Esophagus squamous epithelium (tissue), 5 donors: ENCODE results near the gene DLST. TPM values are rescaled to one million over a fixed set of nuclear protein-coding genes. Genes with fewer than 3 reads are reported as not detected.
A peak's percentile ranks its signal among the peaks of the same experiment; 100 is the strongest.

ENCODE experiments used
- DNase-seq: peaks from one replicate; lab custom pipeline; 2025; lab: John Stamatoyannopoulos, UW
- H3K27ac ChIP-seq, 4 donors: fragments of 200-600 bp; sonication (generic); one replicate each; pipeline ENCODE4 v1.5.1; 2016 to 2019; ENCODE audit warnings: mild to moderate bottlenecking in 1 of 4
- H3K27me3 ChIP-seq, 4 donors: fragments of 200-600 bp; sonication (generic); 1 replicate in 3 of 4; 2 replicates in 1 of 4; pipeline versions ENCODE4 v1.5.1 to v1.6.0; 2017 to 2021; ENCODE audit warnings: antibody characterized with exemption in 1 of 4
- H3K36me3 ChIP-seq, 3 donors: fragments of 200-600 bp; sonication (generic); one replicate each; pipeline ENCODE4 v1.5.1; 2016 to 2019
- H3K4me1 ChIP-seq, 3 donors: fragments of 200-600 bp; sonication (generic); one replicate each; pipeline ENCODE4 v1.5.1; 2017 to 2019
- H3K4me3 ChIP-seq, 4 donors: fragments of 200-600 bp; sonication (generic); 1 replicate in 3 of 4; 2 replicates in 1 of 4; pipeline ENCODE4 v1.5.1; 2016 to 2019; ENCODE audit warnings: mild to moderate bottlenecking in 2 of 4, moderate library complexity in 1 of 4
- H3K9me3 ChIP-seq, 3 donors: fragments of 200-600 bp; sonication (generic); one replicate each; pipeline ENCODE4 v1.5.1; 2016 to 2019
- POLR2A ChIP-seq, 4 donors: fragments of 450-650 bp; IDR thresholded peaks; one replicate each; pipeline ENCODE4 v1.6.1; 2017; ENCODE audit warnings: antibody characterized with exemption in 4 of 4, mild to moderate bottlenecking in 4 of 4, moderate library complexity in 3 of 4
- WGBS, 2 donors: methylation state at CpG; one replicate each; pipeline ENCODE4 v1.1.5; 2018; 5-methylcytosine and 5-hydroxymethylcytosine counted together
- intact Hi-C: fragments of 100-400 bp; cut with DNase I; formaldehyde crosslinking; loops from one replicate; pipeline ENCODE4 v1.15.0; 2022
- total RNA-seq, 4 donors: library from RNA; depleted of rRNA; stranded (reverse); fragments of >200 nt; gene quantifications; one replicate each; pipeline ENCODE4 v1.1.0, GENCODE V29; 2016
- TF ChIP-seq, protein P1 (sequence below), 6 experiments: fragments of 450-650 bp in 4 of 6; fragments of 200-600 bp in 2 of 6; sonication (generic) in 2 of 6; IDR thresholded peaks; one replicate each; pipeline ENCODE4 v1.5.1; 2016 to 2019; ENCODE audit warnings: antibody characterized with exemption in 6 of 6, mild to moderate bottlenecking in 4 of 6, moderate library complexity in 4 of 6
- donor health status: DM: yes; HTN: yes; CAD: no.

The DLST gene
- total RNA-seq, 4 donors from 2014 or later: 54.9 to 87.0 (median 69.0) TPM

DNA sequence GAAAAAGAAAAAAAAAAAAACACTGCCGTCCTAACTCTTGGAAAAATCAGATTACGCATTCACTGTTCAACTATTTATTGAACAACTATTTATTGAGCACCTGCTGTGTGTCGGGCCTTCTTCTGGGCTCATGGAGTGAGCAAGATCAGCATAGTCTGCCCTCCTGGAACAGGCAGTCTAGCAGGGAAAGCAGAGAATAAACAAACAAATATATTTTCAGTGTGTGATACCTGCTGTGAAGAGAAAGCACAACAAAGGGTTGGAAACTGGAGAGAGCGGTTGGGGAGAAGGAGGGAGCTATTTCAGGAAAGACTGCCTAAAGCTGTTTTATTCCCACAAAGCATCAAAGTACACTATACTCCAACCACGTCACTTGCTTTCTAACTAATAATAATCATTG lies 16.6 kb upstream of the DLST start:
- H3K27me3 ChIP-seq: no peaks in the 10 kb centered on the region
- WGBS, 2 donors: 91 to 96% methylated on average over 5 of the region's 5 CpGs
- no peak for TF ChIP-seq POLR2A (IDR thresholded peaks at IDR 0.05)
- TF ChIP-seq, protein P1, sequence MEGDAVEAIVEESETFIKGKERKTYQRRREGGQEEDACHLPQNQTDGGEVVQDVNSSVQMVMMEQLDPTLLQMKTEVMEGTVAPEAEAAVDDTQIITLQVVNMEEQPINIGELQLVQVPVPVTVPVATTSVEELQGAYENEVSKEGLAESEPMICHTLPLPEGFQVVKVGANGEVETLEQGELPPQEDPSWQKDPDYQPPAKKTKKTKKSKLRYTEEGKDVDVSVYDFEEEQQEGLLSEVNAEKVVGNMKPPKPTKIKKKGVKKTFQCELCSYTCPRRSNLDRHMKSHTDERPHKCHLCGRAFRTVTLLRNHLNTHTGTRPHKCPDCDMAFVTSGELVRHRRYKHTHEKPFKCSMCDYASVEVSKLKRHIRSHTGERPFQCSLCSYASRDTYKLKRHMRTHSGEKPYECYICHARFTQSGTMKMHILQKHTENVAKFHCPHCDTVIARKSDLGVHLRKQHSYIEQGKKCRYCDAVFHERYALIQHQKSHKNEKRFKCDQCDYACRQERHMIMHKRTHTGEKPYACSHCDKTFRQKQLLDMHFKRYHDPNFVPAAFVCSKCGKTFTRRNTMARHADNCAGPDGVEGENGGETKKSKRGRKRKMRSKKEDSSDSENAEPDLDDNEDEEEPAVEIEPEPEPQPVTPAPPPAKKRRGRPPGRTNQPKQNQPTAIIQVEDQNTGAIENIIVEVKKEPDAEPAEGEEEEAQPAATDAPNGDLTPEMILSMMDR (IDR thresholded peaks at IDR 0.05): no peak
- H3K27ac ChIP-seq: no peak overlapping the region
- no peak overlapping the region for H3K4me3 ChIP-seq
- peaks cover 0 to 9% (median 0%) of the 10 kb centered on the region in 3 donors for H3K4me1 ChIP-seq
- H3K36me3 ChIP-seq: no peaks in the 10 kb centered on the region
- intact Hi-C loops: loop anchor here (2.0 kb wide), 1 partner anchor 36 kb away; no protein-coding TSS in a partner anchor
- H3K9me3 ChIP-seq: no peaks in the 10 kb centered on the region
- DNase-seq: no peak

DNA sequence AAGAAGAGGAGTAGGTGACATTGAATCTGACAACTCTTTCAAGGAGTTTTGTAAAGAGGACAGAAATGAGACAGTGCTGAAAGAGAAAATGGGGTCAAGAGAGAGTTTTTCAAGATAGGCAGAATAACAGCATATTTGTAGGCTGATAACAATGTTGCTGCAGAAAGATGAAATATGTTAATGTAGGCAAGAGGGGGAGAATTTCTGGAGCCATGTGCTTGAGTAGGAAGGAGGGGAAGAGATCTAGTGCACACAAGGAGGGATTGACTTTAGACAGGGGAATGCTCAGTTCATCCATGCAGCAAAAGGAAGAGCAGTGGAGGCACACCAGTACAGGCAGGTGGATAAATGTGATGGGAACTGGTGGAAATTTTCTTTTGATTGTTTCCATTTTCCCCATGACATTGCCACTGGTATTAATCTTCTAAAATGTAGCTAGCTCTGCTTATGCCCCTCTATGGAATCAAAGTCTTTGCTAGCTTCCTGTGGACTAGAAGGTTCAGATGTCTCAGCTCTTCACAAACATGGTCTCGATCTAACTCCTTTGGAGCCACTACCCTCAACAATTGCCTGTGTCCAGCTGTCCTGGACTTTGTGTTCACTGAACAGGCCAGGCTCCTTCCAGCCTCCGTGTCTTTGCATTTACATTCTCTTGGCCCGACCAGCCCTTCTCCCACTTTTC lies 14.9 kb upstream of the DLST start:
- intact Hi-C loops: no loop called here
- DNase-seq: no peak
- H3K27me3 ChIP-seq: no peaks in the 10 kb centered on the region

DNA sequence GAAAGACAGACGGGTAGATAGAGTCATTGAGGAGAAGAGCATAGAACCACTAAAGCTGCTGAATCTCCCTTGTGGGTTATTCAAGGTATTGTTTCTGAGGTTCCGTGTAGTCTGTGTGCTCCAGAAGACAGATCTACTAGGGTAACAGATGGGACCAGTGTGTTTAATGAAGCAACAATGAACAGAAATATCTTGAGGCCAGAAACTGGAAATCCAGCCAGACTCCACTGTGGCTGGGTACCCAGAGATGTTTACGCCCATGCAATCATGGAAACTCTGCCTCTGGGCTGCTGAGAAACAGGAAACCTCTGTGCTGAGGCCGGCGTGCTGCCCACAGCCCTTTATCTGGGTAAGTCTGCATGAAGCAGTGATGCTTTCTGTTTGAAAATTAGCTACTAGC lies 14.0 kb upstream of the DLST start:
- Histone ChIP-seq H3K27me3 (no peaks in the 10 kb centered on the region), H3K27ac (peak overlapping the region in 2 of 4 donors; percentile 5 to 15), H3K36me3 (no peaks in the 10 kb centered on the region), H3K4me1 (no peaks in the 10 kb centered on the region), H3K4me3 (no peak overlapping the region), H3K9me3 (no peaks in the 10 kb centered on the region)
- no peak for DNase-seq
- 30 to 36% methylated on average over 4 to 5 of the region's 5 CpGs for WGBS, 2 donors
- no peak for TF ChIP-seq POLR2A (IDR thresholded peaks at IDR 0.05)
- intact Hi-C loops: no loop called here

More for the DNA sequence above, 14.9 kb upstream of the DLST start:
- Histone ChIP-seq H3K4me1 (no peaks in the 10 kb centered on the region), H3K4me3 (no peak overlapping the region), H3K27ac (no peak overlapping the region), H3K36me3 (no peaks in the 10 kb centered on the region), H3K9me3 (no peaks in the 10 kb centered on the region)
- no peak for TF ChIP-seq POLR2A (IDR thresholded peaks at IDR 0.05)
- TF ChIP-seq, protein P1 (IDR thresholded peaks at IDR 0.05): no peak
- 77 to 78% methylated on average over 3 of the region's 3 CpGs for WGBS, 2 donors

DNA sequence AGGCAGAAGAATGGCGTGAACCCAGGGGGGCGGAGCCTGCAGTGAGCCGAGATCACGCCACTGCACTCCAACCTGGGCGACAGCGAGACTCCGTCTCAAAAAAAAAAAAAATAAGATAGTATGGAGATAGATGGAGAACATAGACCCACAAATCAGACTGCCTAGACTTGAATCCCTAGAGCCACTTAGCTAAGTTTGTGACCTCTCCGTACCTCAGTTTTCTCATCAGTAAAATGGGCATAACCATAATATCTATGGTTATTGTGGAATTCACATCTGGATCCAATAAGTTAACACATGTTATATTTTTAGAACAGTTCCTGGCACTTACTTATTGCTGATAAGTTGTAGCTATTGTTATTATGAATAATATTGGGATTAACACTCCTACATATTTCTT lies 13.0 kb upstream of the DLST start:
- TF ChIP-seq, protein P1 (IDR thresholded peaks at IDR 0.05): no peak
- TF ChIP-seq POLR2A (IDR thresholded peaks at IDR 0.05): no peak
- Histone ChIP-seq H3K27ac (no peak overlapping the region), H3K4me1 (no peaks in the 10 kb centered on the region), H3K4me3 (no peak overlapping the region), H3K9me3 (no peaks in the 10 kb centered on the region), H3K36me3 (no peaks in the 10 kb centered on the region), H3K27me3 (no peaks in the 10 kb centered on the region)
- 80 to 90% methylated on average over 3 to 8 of the region's 8 CpGs for WGBS, 2 donors
- no peak for DNase-seq
- intact Hi-C loops: no loop called here

DNA sequence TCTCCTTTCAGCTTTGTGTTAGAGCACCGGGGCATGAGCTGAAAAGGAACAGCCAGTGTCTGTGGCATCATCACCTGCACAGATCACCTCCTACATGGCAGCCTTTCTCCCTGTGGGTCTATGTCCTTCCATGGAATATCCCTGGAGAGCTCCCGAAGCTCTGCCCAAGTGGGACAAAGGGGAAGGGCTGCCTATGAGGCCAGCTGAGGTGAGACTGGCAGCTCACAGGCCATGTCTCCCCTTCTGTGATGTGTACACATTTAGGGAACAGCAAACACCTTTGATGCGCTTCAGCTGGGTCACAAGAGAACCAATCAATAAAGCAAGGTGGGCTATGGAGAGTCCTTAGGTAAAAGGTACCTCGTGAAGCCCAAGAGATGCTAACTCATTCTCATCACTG lies 9.9 kb upstream of the DLST start:
- H3K27me3 ChIP-seq: no peaks in the 10 kb centered on the region
- TF ChIP-seq, protein P1 (IDR thresholded peaks at IDR 0.05): no peak
- TF ChIP-seq POLR2A (IDR thresholded peaks at IDR 0.05): no peak
- no peak for DNase-seq
- H3K4me3 ChIP-seq: no peak overlapping the region
- no peak overlapping the region for H3K27ac ChIP-seq
- no peaks in the 10 kb centered on the region for H3K4me1 ChIP-seq
- H3K36me3 ChIP-seq: no peaks in the 10 kb centered on the region
- H3K9me3 ChIP-seq: no peaks in the 10 kb centered on the region
- intact Hi-C loops: no loop called here
- 87 to 89% methylated on average over 2 to 3 of the region's 4 CpGs for WGBS, 2 donors
